ENCODE measurements around the gene PDE9A. TPM values are rescaled to one million over a fixed set of nuclear protein-coding genes. Genes with fewer than 3 reads are reported as not detected.

PDE9A gene
- total RNA-seq, 6 experiments from 2014 or later = not detected

DNA sequence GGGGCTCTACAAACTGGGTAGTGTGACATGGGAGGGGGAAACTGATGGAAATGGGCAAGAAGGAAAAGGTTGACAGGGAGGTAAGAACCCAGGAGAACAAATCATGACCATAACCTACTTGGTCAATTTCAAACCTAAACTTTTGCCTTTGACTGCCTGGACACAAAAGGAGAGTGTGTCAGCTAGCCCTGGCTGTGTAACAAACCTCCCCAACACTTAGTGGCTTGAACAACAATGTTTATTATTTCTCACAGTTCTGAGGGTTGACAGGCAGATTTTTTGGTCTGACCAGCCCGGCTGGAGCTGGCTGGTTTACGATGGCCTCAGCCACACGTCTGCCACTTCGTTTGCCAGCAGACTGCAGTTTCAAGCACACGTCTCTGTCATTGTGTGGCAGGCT lies 133.5 kb downstream of the PDE9A start:
- H3K36me3 Mint-ChIP-seq (ENCODE audit: low read depth) = no peaks in the 10 kb centered on the region
- no peak for DNase-seq
- no peak for TF ChIP-seq CTCF (IDR thresholded peaks at IDR 0.05)
- peaks cover 20% of the 10 kb centered on the region for H3K27me3 Mint-ChIP-seq (ENCODE audit: insufficient read depth)
- H3K4me3 Mint-ChIP-seq = no peak overlapping the region
- H3K9me3 Mint-ChIP-seq = no peaks in the 10 kb centered on the region
- H3K4me1 Mint-ChIP-seq (ENCODE audit: low read depth) = no peaks in the 10 kb centered on the region
- H3K27ac Mint-ChIP-seq = no peak overlapping the region

GRCh38 chr21:42787613-42788012 lies 134.2 kb downstream of the PDE9A start:
- TF ChIP-seq CTCF (IDR thresholded peaks at IDR 0.05) = no peak

DNA sequence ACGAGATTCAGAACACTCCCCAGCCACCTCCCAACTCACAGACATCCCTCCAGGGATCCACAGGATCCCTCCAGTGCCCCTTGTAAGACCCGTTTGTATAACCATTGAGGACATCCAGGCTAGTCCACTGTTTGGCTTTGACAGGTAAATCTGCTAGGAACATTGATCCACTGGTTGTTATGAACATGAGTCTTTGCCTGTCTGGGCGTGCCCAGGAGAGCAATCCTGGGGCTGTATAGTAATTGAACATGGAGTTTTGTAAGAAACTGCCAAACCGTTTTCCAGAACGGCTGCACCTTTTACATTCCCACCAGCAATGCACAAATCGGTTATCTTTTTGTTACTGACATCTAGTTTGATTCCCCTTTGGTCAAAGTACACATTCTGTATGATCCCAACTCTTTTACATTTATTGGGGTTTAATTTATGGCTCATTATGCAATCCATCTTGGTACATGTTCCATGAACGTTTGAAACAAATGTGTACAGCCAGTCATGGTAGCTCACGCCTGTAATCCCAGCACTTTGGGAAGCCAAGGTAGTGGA lies 137.2 kb downstream of the PDE9A start:
- peaks cover 10% of the 10 kb centered on the region for H3K27me3 Mint-ChIP-seq (ENCODE audit: insufficient read depth)
- H3K9me3 Mint-ChIP-seq = no peaks in the 10 kb centered on the region; the same call in 1 of the 2 replicates
- H3K27ac Mint-ChIP-seq = no peak overlapping the region
- no peaks in the 10 kb centered on the region for H3K4me1 Mint-ChIP-seq (ENCODE audit: low read depth)
- no peaks in the 10 kb centered on the region for H3K36me3 Mint-ChIP-seq (ENCODE audit: low read depth)
- no peak for TF ChIP-seq CTCF (IDR thresholded peaks at IDR 0.05)
- DNase-seq = no peak
- no peak overlapping the region for H3K4me3 Mint-ChIP-seq

More at GRCh38 chr21:42787613-42788012, 134.2 kb downstream of the PDE9A start:
- no peak overlapping the region for H3K4me3 Mint-ChIP-seq
- H3K27me3 Mint-ChIP-seq (ENCODE audit: insufficient read depth) = peaks cover 14% of the 10 kb centered on the region
- no peak for DNase-seq
- no peaks in the 10 kb centered on the region for H3K36me3 Mint-ChIP-seq (ENCODE audit: low read depth)
- no peaks in the 10 kb centered on the region for H3K4me1 Mint-ChIP-seq (ENCODE audit: low read depth)
- H3K9me3 Mint-ChIP-seq = no peaks in the 10 kb centered on the region
- no peak overlapping the region for H3K27ac Mint-ChIP-seq

DNA sequence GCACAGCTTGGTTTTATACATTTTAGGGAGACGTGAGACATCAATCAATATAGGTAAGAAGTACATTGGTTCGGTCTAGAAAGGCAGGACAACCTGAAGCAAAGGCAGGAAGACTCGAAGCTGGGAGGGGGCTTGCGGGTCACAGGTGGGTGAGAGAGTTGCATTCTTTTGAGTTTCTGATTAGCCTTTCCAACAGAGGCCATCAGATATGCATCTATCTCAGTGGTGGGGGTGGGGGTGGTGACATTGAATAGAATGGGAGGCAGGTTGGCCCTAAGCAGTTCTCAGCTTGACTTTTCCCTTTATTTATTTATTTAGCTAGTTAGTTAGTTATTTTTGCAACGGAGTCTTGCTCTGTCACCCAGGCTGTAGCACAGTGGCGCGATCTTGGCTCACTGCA lies 140.4 kb downstream of the PDE9A start:
- H3K4me3 Mint-ChIP-seq = no peak overlapping the region
- TF ChIP-seq CTCF (IDR thresholded peaks at IDR 0.05) = no peak
- DNase-seq = no peak
- no peaks in the 10 kb centered on the region; the same call in 1 of the 2 replicates for H3K9me3 Mint-ChIP-seq
- H3K27me3 Mint-ChIP-seq (ENCODE audit: insufficient read depth) = peaks cover 7% of the 10 kb centered on the region
- H3K4me1 Mint-ChIP-seq (ENCODE audit: low read depth) = no peaks in the 10 kb centered on the region
- no peaks in the 10 kb centered on the region for H3K36me3 Mint-ChIP-seq (ENCODE audit: low read depth)
- H3K27ac Mint-ChIP-seq = no peak overlapping the region

DNA sequence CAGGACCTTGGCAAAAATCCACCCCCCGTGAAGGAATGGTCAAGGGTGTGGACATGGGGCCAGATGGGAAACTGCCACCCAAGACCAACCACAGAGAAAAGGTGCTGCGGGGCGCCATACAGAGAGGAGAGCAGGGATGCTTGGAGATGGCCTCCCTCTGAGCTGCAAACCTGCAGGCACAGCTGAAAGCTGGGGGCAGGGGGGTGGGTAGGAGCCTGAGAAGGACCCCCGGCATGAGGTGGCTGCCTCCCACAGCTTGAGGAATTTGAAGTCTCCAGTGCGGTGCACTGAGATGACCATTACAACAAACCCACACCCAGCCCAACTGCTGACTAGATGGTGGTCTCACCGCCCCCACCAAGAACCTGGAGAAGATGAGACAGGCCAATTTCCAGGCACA lies 141.1 kb downstream of the PDE9A start:
- Mint-ChIP-seq H3K4me3 (no peak overlapping the region), H3K4me1 (ENCODE audit: low read depth) (no peaks in the 10 kb centered on the region), H3K36me3 (ENCODE audit: low read depth) (no peaks in the 10 kb centered on the region), H3K27me3 (ENCODE audit: insufficient read depth) (peaks cover 10% of the 10 kb centered on the region), H3K27ac (no peak overlapping the region), H3K9me3 (no peaks in the 10 kb centered on the region; the same call in 1 of the 2 replicates)
- DNase-seq = no peak
- TF ChIP-seq CTCF (IDR thresholded peaks at IDR 0.05) = no peak
